ENCODE measurements around the gene ANKDD1B.

The ANKDD1B gene

GRCh38 chr5:75707911-75708509 is 96.8 kb downstream of the ANKDD1B start:
- no peak for DNase-seq (ENCODE audit: low spot score)

DNA sequence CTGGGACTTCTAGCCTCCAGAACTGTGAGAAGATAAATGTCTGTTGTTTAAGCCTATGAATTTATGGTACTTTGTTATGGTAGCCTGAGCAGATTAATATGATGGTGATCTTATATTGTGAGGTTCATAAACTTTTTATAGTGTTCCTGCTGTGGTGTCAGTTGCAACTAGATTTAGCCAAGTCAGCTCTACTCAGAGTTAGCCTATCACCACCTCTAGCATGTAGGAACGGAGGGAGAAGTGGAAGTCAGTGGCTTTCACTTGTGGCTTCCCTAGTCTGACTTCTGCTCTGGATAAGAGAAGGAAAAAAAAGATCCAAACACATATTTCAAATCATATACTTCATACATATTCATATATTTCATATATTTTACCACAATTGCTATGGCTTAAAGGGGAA is 99.4 kb downstream of the ANKDD1B start:
- no peak for DNase-seq (ENCODE audit: low spot score)

GRCh38 chr5:75711151-75711550 is 99.9 kb downstream of the ANKDD1B start:
- no peak for DNase-seq (ENCODE audit: low spot score)

- no peak for DNase-seq (ENCODE audit: low spot score)
Observed at GRCh38 chr5:75712091-75712490, 100.8 kb downstream of the ANKDD1B start.

DNA sequence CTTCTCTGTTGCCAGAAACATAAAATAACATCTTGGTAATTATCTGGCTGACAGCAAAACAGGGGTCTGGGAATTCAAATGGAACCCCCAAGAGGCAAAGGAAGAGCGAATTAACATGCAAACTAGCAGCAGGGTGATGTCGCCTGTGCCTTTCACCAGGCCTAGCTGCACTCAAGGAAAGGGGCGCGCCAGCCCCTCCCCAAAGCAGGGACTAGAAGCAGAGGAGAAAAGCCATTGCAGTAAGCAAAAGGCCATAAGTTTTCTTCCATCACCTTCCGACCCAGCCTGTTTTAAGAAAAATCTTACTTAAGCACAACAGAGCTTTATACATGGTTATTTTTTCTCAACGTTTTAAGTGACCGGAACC is 105.4 kb downstream of the ANKDD1B start:
- no peak for DNase-seq (ENCODE audit: low spot score)

DNA sequence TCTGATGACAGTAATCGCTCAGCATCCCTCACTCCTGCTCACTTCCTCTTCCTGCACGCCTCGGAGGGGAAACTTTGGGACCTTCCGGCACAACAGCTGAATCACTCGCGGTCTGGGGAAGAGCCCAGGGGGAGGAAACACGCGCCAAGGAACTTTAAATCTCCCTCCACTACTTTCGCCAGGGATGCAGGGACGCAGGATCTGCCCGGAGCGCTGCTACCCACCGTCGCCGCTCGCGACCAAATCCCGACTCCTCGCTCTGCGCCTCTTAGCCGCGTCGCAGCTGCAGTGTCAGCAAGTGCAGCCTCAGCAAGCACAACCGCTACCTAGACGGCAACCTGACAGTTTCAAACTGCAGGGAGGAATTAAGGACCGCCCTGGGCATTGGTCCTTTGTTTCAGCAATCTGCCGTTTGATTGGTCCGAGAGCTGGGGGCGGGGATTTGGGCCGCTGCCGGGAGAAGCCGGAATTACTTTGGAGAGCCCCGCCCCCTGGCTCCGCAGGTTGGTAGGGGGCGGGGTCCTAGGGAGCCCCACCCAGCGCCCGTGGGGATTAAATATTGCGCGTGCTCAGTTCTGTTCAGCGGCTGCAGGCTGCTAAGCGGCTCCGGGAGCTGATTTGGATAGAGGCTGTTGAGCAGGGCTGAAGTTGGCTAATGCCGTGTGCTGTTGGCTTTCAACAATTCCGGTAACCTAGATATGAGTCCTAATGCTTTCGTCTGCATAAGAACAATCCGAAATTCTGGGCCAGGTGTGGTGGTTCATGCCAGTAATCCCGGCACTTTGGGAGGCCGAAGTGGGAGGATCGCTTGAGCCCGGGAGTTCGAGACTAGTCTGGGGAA is 106.0 kb downstream of the ANKDD1B start, which contains the start of gene POC5:
POC5 (minus strand) TSS at position 356 of the 841 bp plus-strand sequence. CDS start 4,500 bp downstream, outside the sequence.
- DNase-seq (ENCODE audit: low spot score): peak; percentile 92

DNA sequence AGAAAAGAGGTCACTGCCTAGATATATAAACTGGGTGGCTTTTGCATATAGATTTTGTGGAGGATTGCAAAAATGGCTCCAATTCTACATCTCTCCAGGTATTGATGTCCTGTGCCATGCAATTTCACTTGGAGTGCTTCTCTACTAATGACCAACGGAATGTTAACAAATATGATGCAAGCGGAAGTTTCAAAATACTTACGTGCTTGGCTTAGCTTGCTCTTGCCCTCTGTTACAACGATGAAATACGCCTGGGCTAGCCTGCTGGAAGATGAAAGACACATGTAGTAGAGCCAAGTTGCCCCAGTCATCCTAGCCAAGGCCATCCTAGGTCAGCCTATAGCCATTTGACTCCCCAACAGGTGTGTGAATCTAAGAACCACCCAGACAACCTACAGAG is 109.6 kb downstream of the ANKDD1B start:
- no peak for DNase-seq (ENCODE audit: low spot score)

Data from COLO829 (cell line).